Type B pancreatic cell (in vitro differentiated cells): Measurements from ENCODE around the gene APBA1. TPM values are rescaled to one million over a fixed set of nuclear protein-coding genes. Genes with fewer than 3 reads are reported as not detected.

Source experiments
- DNase-seq: peaks from one replicate; pipeline ENCODE4 v3.0.0; 2021; ENCODE audit warnings: mixed read lengths; ENCODE audit not compliant: unreplicated experiment; ENCODE audit errors: extremely low spot score
- H3K27ac Mint-ChIP-seq: 2 replicates; pipeline ENCODE4 v1.8.0; 2021; ENCODE audit warnings: mild to moderate bottlenecking, mixed read lengths
- H3K27me3 Mint-ChIP-seq: 2 replicates; pipeline ENCODE4 v1.8.0; 2021; ENCODE audit warnings: mixed read lengths
- H3K36me3 Mint-ChIP-seq: 2 replicates; pipeline ENCODE4 v1.8.0; 2021; ENCODE audit warnings: mixed read lengths
- H3K4me1 Mint-ChIP-seq: one replicate; pipeline ENCODE4 v1.8.0; 2021; ENCODE audit warnings: mixed read lengths; ENCODE audit not compliant: unreplicated experiment
- H3K4me3 Mint-ChIP-seq: 2 replicates; pipeline ENCODE4 v1.8.0; 2021; ENCODE audit warnings: mild to moderate bottlenecking, mixed read lengths
- H3K9me3 Mint-ChIP-seq: 2 replicates; pipeline ENCODE4 v1.8.0; 2021; ENCODE audit warnings: mixed read lengths
- total RNA-seq: library from RNA; stranded (reverse); gene quantifications from 2 replicates; pipeline ENCODE4 v1.2.1, GENCODE V29; 2021; ENCODE audit warnings: low replicate concordance
- TF ChIP-seq, protein P1 (sequence below): fragments of 200-600 bp; sonication (generic); conservative IDR thresholded peaks from 2 replicates; pipeline ENCODE4 v1.5.0; 2021; ENCODE audit warnings: antibody characterized with exemption, mild to moderate bottlenecking

Gene APBA1
- total RNA-seq, 1 donor from 2014 or later = 6.3 TPM

- TF ChIP-seq, protein P1, sequence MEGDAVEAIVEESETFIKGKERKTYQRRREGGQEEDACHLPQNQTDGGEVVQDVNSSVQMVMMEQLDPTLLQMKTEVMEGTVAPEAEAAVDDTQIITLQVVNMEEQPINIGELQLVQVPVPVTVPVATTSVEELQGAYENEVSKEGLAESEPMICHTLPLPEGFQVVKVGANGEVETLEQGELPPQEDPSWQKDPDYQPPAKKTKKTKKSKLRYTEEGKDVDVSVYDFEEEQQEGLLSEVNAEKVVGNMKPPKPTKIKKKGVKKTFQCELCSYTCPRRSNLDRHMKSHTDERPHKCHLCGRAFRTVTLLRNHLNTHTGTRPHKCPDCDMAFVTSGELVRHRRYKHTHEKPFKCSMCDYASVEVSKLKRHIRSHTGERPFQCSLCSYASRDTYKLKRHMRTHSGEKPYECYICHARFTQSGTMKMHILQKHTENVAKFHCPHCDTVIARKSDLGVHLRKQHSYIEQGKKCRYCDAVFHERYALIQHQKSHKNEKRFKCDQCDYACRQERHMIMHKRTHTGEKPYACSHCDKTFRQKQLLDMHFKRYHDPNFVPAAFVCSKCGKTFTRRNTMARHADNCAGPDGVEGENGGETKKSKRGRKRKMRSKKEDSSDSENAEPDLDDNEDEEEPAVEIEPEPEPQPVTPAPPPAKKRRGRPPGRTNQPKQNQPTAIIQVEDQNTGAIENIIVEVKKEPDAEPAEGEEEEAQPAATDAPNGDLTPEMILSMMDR = no peak
- Mint-ChIP-seq H3K36me3 (peaks cover 4% of the 10 kb centered on the region), H3K9me3 (peaks cover 4% of the 10 kb centered on the region), H3K4me3 (no peak overlapping the region), H3K27me3 (peaks cover 6% of the 10 kb centered on the region), H3K4me1 (no peaks in the 10 kb centered on the region), H3K27ac (no peak overlapping the region)
- DNase-seq = no peak
These were observed 216.0 kb downstream of the APBA1 start for GRCh38 chr9:69456201-69456600.

GRCh38 chr9:69455311-69455710, 216.9 kb downstream of the APBA1 start:
- no peak for DNase-seq
- Mint-ChIP-seq H3K27ac (no peak overlapping the region), H3K27me3 (peaks cover 6% of the 10 kb centered on the region), H3K4me3 (no peak overlapping the region), H3K36me3 (peaks cover 4% of the 10 kb centered on the region), H3K9me3 (peaks cover 4% of the 10 kb centered on the region), H3K4me1 (no peaks in the 10 kb centered on the region)
- TF ChIP-seq, protein P1 = no peak

GRCh38 chr9:69454321-69454720, 217.8 kb downstream of the APBA1 start:
- Mint-ChIP-seq H3K36me3 (peaks cover 4% of the 10 kb centered on the region), H3K4me3 (no peak overlapping the region), H3K9me3 (peaks cover 4% of the 10 kb centered on the region), H3K27ac (no peak overlapping the region), H3K27me3 (peaks cover 6% of the 10 kb centered on the region), H3K4me1 (no peaks in the 10 kb centered on the region)
- TF ChIP-seq, protein P1 = no peak
- DNase-seq = no peak

DNA sequence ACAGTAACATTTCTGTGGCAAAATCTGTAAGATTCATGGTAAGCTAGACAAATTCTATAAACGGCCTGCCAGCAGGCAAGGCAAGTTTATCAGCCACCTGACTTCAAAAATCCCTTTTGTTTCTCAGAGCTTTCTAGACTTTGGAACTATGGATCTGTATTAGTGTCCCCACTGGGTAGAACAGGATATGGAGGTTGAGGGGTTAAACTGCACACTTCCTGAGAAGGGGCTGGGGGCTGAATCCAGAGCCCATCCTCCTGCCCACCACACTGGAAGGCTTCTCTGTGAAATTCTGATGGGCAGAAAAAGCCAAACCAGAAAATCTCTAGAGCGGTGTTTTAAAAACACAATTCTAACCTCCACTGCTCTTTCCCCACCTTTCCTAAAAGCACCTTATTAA, 218.4 kb downstream of the APBA1 start:
- Mint-ChIP-seq H3K36me3 (peaks cover 4% of the 10 kb centered on the region), H3K27ac (no peak overlapping the region), H3K4me1 (no peaks in the 10 kb centered on the region), H3K27me3 (peaks cover 6% of the 10 kb centered on the region), H3K9me3 (peaks cover 4% of the 10 kb centered on the region), H3K4me3 (no peak overlapping the region)
- TF ChIP-seq, protein P1 = no peak
- no peak for DNase-seq

GRCh38 chr9:69452110-69452782, 219.9 kb downstream of the APBA1 start:
- H3K36me3 Mint-ChIP-seq = peaks cover 4% of the 10 kb centered on the region
- no peak for DNase-seq
- no peak overlapping the region for H3K27ac Mint-ChIP-seq
- TF ChIP-seq, protein P1 = no peak
- H3K4me3 Mint-ChIP-seq = no peak overlapping the region
- no peaks in the 10 kb centered on the region for H3K4me1 Mint-ChIP-seq
- H3K27me3 Mint-ChIP-seq = peaks cover 9% of the 10 kb centered on the region
- H3K9me3 Mint-ChIP-seq = no peaks in the 10 kb centered on the region
